ENCODE data around the gene ARHGAP26. TPM values are rescaled to one million over a fixed set of nuclear protein-coding genes. Genes with fewer than 3 reads are reported as not detected.

ARHGAP26 gene
- total RNA-seq, 4 donors from 2014 or later: 35.0 to 72.2 (median 44.0) TPM

- no peak for TF ChIP-seq CTCF (IDR thresholded peaks at IDR 0.05; ENCODE audit: low read depth)
Measured at GRCh38 chr5:143129203-143129602, 359.0 kb downstream of the ARHGAP26 start.

GRCh38 chr5:143129910-143130612 is 359.9 kb downstream of the ARHGAP26 start:
- no peak for TF ChIP-seq CTCF (IDR thresholded peaks at IDR 0.05; ENCODE audit: low read depth)

GRCh38 chr5:143130613-143131305 is 360.6 kb downstream of the ARHGAP26 start:
- TF ChIP-seq CTCF (IDR thresholded peaks at IDR 0.05; ENCODE audit: low read depth): no peak

GRCh38 chr5:143131972-143132371 is 361.8 kb downstream of the ARHGAP26 start:
- TF ChIP-seq CTCF (IDR thresholded peaks at IDR 0.05; ENCODE audit: low read depth): no peak

GRCh38 chr5:143132739-143133138 is 362.6 kb downstream of the ARHGAP26 start:
- TF ChIP-seq CTCF (IDR thresholded peaks at IDR 0.05; ENCODE audit: low read depth): no peak

- TF ChIP-seq CTCF (IDR thresholded peaks at IDR 0.05; ENCODE audit: low read depth): no peak
Measured at GRCh38 chr5:143133721-143134120, 363.5 kb downstream of the ARHGAP26 start.

GRCh38 chr5:143134269-143134668 is 364.1 kb downstream of the ARHGAP26 start:
- no peak for TF ChIP-seq CTCF (IDR thresholded peaks at IDR 0.05; ENCODE audit: low read depth)
